Measurements from ENCODE around the gene RPRD1B. TPM values are rescaled to one million over a fixed set of nuclear protein-coding genes. Genes with fewer than 3 reads are reported as not detected.

Gene RPRD1B
- total and polyA plus RNA-seq, 2 of the 13 experiments (the other 11 are each of a cell fraction or from before 2014, with no cell fraction given), result 31.1 to 41.5 TPM

GRCh38 chr20:37986044-37986858, 47.3 kb upstream of the RPRD1B start (continued):
- no peak for TF ChIP-seq HOXA9 (CRISPR knock-in tag; IDR thresholded peaks at IDR 0.05; ENCODE audit: borderline replicate concordance)
- TF ChIP-seq ZNF547 (CRISPR knock-in tag; IDR thresholded peaks at IDR 0.05), result 0 out of 2 replicates have a peak, but pooled peaks have one; percentile 4
- peak; percentile 69 for TF ChIP-seq CEBPG (CRISPR knock-in tag; IDR thresholded peaks at IDR 0.05)
- TF ChIP-seq ZNF383 (CRISPR knock-in tag; IDR thresholded peaks at IDR 0.05; ENCODE audit: borderline replicate concordance), result 0 out of 2 replicates have a peak, but pooled peaks have one; percentile 30
- TF ChIP-seq CHD4 (IDR thresholded peaks at IDR 0.05; ENCODE audit: borderline replicate concordance, low read length), result peak; percentile 66; the same call in 1 of the 2 replicates
- 0 out of 2 replicates have a peak, but pooled peaks have one; percentile 46 for TF ChIP-seq ZNF136 (CRISPR knock-in tag; IDR thresholded peaks at IDR 0.05; ENCODE audit: low read depth)
- TF ChIP-seq NPAS2 (CRISPR knock-in tag; IDR thresholded peaks at IDR 0.05; ENCODE audit: borderline replicate concordance), result no peak
- TF ChIP-seq ZNF747 (CRISPR knock-in tag; IDR thresholded peaks at IDR 0.05; ENCODE audit: borderline replicate concordance), result no peak
- TF ChIP-seq MEIS1 (CRISPR knock-in tag; IDR thresholded peaks at IDR 0.05; ENCODE audit: borderline replicate concordance), result peak; percentile 82; the same call in 1 of the 2 replicates
- TF ChIP-seq ZNF772 (CRISPR knock-in tag; IDR thresholded peaks at IDR 0.05), result no peak
- TF ChIP-seq GTF3A (CRISPR knock-in tag; conservative IDR thresholded peaks at IDR 0.05), result peak; percentile 78; the same call in 1 of the 2 replicates
- peak; percentile 1 for TF ChIP-seq ZEB1 (IDR thresholded peaks at IDR 0.05; ENCODE audit: insufficient replicate concordance, low read depth)
- TF ChIP-seq ZNF740 (CRISPR knock-in tag; IDR thresholded peaks at IDR 0.05), result no peak
- TF ChIP-seq ZNF616 (CRISPR knock-in tag; IDR thresholded peaks at IDR 0.05; ENCODE audit: low read depth), result no peak
- no peak for TF ChIP-seq ZBTB21 (CRISPR knock-in tag; IDR thresholded peaks at IDR 0.05)
- peak; percentile 52 for TF ChIP-seq ASH2L (IDR thresholded peaks at IDR 0.05; ENCODE audit: insufficient read length, low read depth, low read length)
- TF ChIP-seq MLX (CRISPR knock-in tag; IDR thresholded peaks at IDR 0.05), result no peak
- TF ChIP-seq THAP8 (CRISPR knock-in tag; IDR thresholded peaks at IDR 0.05; ENCODE audit: borderline replicate concordance), result no peak
- no peak for TF ChIP-seq GFI1 (CRISPR knock-in tag; IDR thresholded peaks at IDR 0.05; ENCODE audit: borderline replicate concordance)
- TF ChIP-seq ZNF17 (CRISPR knock-in tag; IDR thresholded peaks at IDR 0.05), result no peak
- TF ChIP-seq TEAD3 (CRISPR knock-in tag; optimal IDR thresholded peaks at IDR 0.05; ENCODE audit: borderline replicate concordance), result peak; percentile 51
- 0 out of 2 replicates have a peak, but pooled peaks have one; percentile 16 for TF ChIP-seq REPIN1 (CRISPR knock-in tag; IDR thresholded peaks at IDR 0.05; ENCODE audit: borderline replicate concordance, low read depth)
- TF ChIP-seq PHF8 (CRISPR knock-in tag; IDR thresholded peaks at IDR 0.05), result 0 out of 2 replicates have a peak, but pooled peaks have one; percentile 10
- TF ChIP-seq TFDP2 (CRISPR knock-in tag; IDR thresholded peaks at IDR 0.05), result 0 out of 2 replicates have a peak, but pooled peaks have one; percentile 10
- peak in 1 of 2 experiments; percentile 22; a peak in 1 of 4 replicates for TF ChIP-seq EP300 (IDR thresholded peaks at IDR 0.05; ENCODE audit: low read depth in 2 of 2, low read length in 2 of 2)
- no peak for TF ChIP-seq EP300 (CRISPR knock-in tag; IDR thresholded peaks at IDR 0.05; ENCODE audit: borderline replicate concordance)
- TF ChIP-seq ZNF33A (CRISPR knock-in tag; IDR thresholded peaks at IDR 0.05; ENCODE audit: borderline replicate concordance), result no peak
